ENCODE data around the gene NFYC. TPM values are rescaled to one million over a fixed set of nuclear protein-coding genes. Genes with fewer than 3 reads are reported as not detected.

Gene NFYC
- polyA plus RNA-seq, 1 experiment, result 37.9 TPM

GRCh38 chr1:40768146-40768990 lies 76.9 kb downstream of the NFYC start:
- Histone ChIP-seq H3K9me3 (ENCODE audit: control insufficient read depth, insufficient read depth, low read length) (no peaks in the 10 kb centered on the region), H3K27ac (ENCODE audit: low read depth, low read length) (no peak overlapping the region), H3K4me3 (ENCODE audit: low read depth, low read length) (no peak overlapping the region), H3K27me3 (ENCODE audit: control insufficient read depth, insufficient read depth, low read length) (no peaks in the 10 kb centered on the region)
- ChIA-PET CTCF (interaction anchor here (1.1 kb wide), 1 partner anchor 137 kb away, joined by 3 read pairs; no protein-coding TSS in a partner anchor), POLR2A (no interaction called here)
- no peak for TF ChIP-seq CTCF (IDR thresholded peaks at IDR 0.05; ENCODE audit: low read depth, low read length)
- DNase-seq (ENCODE audit: low read depth, low spot score), result no peak

DNA sequence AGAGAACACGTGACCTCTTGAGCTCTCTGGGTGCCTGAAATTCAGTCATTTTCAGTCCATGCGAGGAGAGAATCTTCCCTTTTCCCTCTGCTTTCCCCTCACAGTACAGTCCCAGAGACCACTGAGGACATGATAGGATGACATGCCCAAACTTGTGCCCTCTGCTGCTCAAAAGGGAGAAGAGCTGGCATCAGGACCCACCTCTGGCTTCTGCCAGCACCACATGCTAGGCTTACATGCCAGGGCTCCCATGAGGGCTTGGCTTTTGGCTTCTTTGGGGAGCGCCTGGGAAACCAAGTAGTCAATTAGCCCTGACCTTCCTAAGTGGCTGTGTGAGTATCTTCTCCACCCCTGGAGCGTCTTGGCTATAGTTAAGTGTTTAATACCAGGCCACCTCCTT lies 78.3 kb downstream of the NFYC start:
- ChIA-PET POLR2A (interaction anchor here (0.5 kb wide), 1 partner anchor 140 kb away, joined by 3 read pairs; no protein-coding TSS in a partner anchor), CTCF (interaction anchor here (0.6 to 6.5 kb wide), 3 partner anchors 181 to 238 kb away, joined by 3 to 64 read pairs (median 3); no protein-coding TSS in a partner anchor)
- TF ChIP-seq CTCF (IDR thresholded peaks at IDR 0.05; ENCODE audit: low read depth, low read length), result peak; percentile 33
- H3K4me3 ChIP-seq (ENCODE audit: low read depth, low read length), result no peak overlapping the region
- no peaks in the 10 kb centered on the region for H3K27me3 ChIP-seq (ENCODE audit: control insufficient read depth, insufficient read depth, low read length)
- no peak overlapping the region for H3K27ac ChIP-seq (ENCODE audit: low read depth, low read length)
- H3K9me3 ChIP-seq (ENCODE audit: control insufficient read depth, insufficient read depth, low read length), result no peaks in the 10 kb centered on the region
- DNase-seq (ENCODE audit: low read depth, low spot score), result no peak

DNA sequence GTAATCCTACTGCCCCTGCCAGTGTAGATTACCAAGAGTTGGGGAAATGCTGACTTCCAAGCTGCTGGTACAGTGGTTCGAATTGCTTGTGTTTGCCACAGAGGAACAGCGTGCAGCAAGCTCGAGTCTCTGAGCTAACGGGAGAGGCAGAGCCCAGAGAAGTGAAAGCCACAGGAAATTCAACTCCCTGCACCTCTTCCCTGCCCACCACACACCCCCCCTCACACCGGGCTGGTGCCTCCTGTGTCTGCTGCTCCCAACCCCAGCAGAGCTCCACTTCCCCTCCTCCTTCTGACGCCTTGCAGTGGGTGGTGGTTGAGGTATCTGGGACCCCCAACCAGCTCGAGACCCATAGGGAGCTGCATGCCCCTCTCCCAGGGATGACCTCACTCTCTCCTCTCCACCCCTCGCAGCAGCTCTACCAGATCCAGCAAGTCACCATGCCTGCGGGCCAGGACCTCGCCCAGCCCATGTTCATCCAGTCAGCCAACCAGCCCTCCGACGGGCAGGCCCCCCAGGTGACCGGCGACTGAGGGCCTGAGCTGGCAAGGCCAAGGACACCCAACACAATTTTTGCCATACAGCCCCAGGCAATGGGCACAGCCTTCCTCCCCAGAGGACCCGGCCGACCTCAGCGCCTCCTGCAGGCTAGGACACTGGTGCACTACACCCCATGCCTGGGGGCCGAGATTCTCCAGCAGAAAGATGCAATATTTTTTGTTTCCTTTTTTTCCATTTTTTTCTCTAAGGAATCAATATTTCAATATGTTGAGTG lies 79.0 kb downstream of the NFYC start:
- Histone ChIP-seq H3K9me3 (ENCODE audit: control insufficient read depth, insufficient read depth, low read length) (no peaks in the 10 kb centered on the region), H3K27me3 (ENCODE audit: control insufficient read depth, insufficient read depth, low read length) (no peaks in the 10 kb centered on the region), H3K4me3 (ENCODE audit: low read depth, low read length) (no peak overlapping the region), H3K27ac (ENCODE audit: low read depth, low read length) (no peak overlapping the region)
- POLR2A ChIA-PET, result no interaction called here
- CTCF ChIA-PET, result interaction anchor here (1.0 to 6.5 kb wide), 3 partner anchors 79 to 237 kb away, joined by 3 to 64 read pairs (median 27); no protein-coding TSS in a partner anchor
- DNase-seq (ENCODE audit: low read depth, low spot score), result no peak
- TF ChIP-seq CTCF (IDR thresholded peaks at IDR 0.05; ENCODE audit: low read depth, low read length), result 0 out of 2 replicates have a peak, but pooled peaks have one; percentile 2

GRCh38 chr1:40772146-40772955 lies 80.8 kb downstream of the NFYC start:
- ChIA-PET CTCF (interaction anchor here (0.6 to 6.5 kb wide), 4 partner anchors 8 to 178 kb away, joined by 3 to 64 read pairs (median 29); no protein-coding TSS in a partner anchor), POLR2A (no interaction called here)
- H3K27ac ChIP-seq (ENCODE audit: low read depth, low read length), result no peak overlapping the region
- DNase-seq (ENCODE audit: low read depth, low spot score), result no peak
- H3K27me3 ChIP-seq (ENCODE audit: control insufficient read depth, insufficient read depth, low read length), result no peaks in the 10 kb centered on the region
- H3K9me3 ChIP-seq (ENCODE audit: control insufficient read depth, insufficient read depth, low read length), result peaks cover 7% of the 10 kb centered on the region
- TF ChIP-seq CTCF (IDR thresholded peaks at IDR 0.05; ENCODE audit: low read depth, low read length), result no peak
- H3K4me3 ChIP-seq (ENCODE audit: low read depth, low read length), result no peak overlapping the region

All from AG04450 (cell line).